Stimulated activated CD4-positive, alpha-beta T cell treated with anti-CD3 and anti-CD28 coated beads, Interleukin-4, amount 100 ng/mL, for 4 hours (primary cell): ENCODE results near the gene EFCAB9.

Experiments
- DNase-seq, 2 experiments: peaks; one replicate each; pipeline ENCODE4 v3.0.0-alpha.2; 2020

The EFCAB9 gene

GRCh38 chr5:172166030-172166826 lies 27.7 kb upstream of the EFCAB9 start:
- DNase-seq, result no peak

GRCh38 chr5:172167895-172168294 lies 26.1 kb upstream of the EFCAB9 start:
- no peak for DNase-seq

GRCh38 chr5:172168311-172168710 lies 25.7 kb upstream of the EFCAB9 start:
- DNase-seq, result no peak

DNA sequence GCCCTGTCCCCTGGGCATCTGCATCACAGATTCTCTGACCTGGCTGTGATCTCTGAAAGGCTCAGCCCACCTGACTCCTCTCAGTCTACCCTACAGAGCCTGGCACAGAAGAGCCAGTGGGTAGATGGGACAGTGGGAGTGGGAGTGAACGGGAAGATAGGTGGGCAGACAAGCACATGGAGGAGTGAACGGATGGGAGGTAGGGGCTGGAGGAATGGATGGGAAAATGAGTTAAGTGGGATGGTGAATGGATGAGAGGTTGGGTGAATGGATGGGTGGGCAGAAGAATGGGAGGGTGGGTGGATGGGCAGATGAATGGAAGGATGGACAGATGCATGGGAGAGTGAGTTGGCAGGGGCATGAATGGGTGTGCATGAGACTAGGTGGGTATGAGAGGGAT lies 24.8 kb upstream of the EFCAB9 start:
- DNase-seq, result no peak

DNA sequence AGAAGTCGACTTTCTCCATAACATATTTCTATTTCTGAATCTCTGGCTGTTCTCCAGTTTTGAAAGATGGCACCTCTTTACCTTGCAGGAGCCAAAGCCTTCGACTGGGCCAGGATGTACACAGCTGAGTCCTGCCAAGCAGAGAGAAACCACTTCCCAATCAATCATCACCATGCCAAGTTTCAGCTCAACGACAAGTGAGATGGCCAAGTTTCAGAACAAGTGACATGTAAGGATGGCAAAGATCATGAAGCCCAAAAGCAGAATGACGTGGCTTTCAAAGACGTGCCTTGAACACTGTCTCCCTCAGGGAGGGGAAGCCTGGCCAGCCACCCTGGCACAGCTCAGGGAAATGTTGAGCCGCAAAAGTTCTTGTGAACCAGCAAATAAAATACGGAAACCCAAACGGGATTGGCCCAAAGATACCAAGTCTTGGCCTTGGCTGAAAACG lies 23.7 kb upstream of the EFCAB9 start:
- DNase-seq, result no peak

DNA sequence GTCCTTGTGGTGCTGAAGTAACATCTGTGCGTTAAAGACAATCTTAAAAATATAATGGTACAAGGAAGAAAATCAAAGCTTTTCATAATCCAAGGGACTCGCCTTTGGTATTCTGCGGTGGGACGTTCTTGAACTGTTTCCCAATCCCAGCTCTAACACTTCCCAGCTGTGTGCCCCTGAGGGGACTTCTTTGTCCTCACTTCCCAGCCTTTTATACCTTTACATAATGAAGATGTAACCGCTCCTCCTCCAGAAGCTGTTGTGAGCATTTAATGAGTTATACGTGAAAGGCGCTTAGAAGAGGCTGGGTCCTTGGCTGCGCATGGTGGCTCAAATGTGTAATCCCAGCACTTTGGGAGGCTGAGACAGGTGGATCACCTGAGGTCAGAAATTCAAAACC lies 22.9 kb upstream of the EFCAB9 start:
- DNase-seq, result no peak

- DNase-seq, result no peak
Measured at GRCh38 chr5:172172912-172173563, 20.9 kb upstream of the EFCAB9 start.

- peak; percentile 56 to 69 for DNase-seq
Measured at GRCh38 chr5:172173564-172174153, 20.3 kb upstream of the EFCAB9 start.

DNA sequence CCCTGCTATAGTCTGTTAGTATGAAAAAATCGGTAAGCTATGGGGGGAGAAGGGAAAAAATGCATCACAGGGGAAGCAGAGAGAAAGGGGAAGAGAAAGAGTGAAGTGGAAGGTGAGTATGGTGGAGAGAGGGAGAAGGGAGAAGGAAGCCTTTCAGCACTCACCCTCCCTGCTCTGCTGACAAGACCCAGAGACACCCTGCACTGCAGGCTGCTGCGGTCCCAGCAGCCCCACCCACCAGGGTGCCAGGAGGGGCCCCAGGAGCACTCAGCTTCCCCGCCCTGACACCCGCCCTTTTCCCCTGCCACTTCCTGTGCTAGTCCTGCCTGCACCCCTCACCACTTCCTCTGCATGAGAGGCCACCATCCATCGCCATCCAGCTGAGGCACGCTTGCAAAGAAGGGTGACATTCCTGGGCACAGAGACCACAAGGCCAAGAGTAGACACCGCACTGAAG lies 18.7 kb upstream of the EFCAB9 start:
- DNase-seq, result peak; percentile 78 to 86

DNA sequence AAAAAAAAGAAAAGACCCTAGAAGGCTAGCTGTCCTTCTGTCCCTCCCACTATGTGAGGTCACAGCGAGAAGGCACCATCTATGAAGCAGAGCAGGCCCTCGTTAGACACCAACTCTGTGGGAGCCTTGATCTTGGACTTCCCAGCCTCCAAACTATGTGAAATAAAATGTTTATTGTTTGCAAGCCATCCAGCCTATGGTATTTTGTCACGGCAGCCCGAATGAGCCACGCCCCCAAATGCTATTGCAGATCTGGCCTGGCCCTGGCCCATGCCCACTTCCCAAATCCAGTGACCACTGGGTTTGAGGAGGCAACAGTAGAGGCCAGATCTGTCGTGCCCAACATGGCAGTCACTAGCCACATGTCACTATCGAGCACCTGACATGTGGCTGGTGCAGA lies 16.8 kb upstream of the EFCAB9 start:
- DNase-seq, result no peak

GRCh38 chr5:172178301-172178987 lies 15.5 kb upstream of the EFCAB9 start:
- DNase-seq, result no peak

DNA sequence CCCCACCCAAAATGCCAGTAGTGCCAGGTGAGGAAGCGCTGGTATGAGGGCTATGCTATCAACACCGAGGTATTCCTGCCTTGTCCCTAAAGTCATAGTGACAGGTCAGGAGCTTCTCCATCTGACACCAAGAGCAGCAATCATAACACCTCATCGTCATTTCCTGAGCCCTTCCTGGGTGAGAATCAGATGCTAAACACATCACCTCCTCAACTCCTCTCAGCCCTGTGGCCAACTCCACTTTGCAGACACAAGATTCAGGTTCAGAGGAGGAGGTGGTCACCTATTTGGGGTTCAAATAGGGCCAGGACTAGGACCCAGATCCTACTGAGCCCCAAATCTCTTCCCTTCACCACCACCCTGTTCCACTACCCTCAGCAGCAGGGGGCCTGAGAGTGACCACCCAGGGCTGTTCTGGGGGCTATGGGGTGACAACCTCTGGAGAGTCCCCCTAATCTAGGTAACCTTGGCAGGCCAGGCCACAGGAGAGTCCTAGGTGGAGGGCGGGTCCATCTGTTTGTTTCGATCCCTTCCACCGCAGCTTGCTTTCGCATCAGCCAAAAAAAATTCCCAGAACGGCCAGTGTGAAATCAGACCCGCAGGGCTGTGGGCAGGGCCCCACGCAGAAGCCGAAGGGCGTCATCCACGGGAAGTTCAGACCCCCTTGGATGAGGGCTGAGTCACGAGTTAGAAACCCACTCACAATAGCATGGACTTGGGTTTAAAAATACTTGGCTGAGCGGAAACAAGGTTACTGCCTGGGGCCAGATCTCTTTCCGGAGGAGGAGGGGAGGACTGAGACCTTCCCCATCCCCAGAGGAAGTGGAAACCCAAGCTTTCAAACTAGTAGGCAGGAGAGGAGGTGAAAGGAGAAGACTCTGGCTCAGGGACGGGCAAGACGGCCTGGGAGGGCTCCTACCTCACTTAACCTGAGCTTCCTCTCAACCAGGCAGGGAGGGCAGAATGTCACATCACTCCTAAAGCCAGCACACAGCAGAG lies 14.7 kb upstream of the EFCAB9 start:
- DNase-seq, result peak in 1 of 2 experiments; percentile 51

DNA sequence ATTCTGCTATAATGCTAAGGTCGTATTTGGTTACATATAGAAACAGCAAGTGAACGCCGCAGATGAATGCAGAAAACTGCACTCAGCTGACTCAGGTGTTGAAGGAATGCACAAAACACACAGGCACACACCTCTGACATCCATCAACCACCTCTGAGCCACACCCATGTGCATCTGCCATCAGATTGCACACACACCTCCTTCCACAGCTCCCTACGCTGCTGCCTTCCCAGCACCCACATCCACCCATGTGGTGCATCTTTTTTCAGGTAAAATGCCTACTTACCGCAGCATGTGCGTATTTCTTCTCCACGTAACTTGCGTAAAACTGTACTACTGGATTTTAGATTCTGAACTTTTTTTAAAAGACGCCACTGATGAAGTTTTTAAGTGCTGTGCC lies 13.0 kb upstream of the EFCAB9 start:
- DNase-seq, result no peak

- DNase-seq, result no peak
Measured at GRCh38 chr5:172182291-172182690, 11.7 kb upstream of the EFCAB9 start.

DNA sequence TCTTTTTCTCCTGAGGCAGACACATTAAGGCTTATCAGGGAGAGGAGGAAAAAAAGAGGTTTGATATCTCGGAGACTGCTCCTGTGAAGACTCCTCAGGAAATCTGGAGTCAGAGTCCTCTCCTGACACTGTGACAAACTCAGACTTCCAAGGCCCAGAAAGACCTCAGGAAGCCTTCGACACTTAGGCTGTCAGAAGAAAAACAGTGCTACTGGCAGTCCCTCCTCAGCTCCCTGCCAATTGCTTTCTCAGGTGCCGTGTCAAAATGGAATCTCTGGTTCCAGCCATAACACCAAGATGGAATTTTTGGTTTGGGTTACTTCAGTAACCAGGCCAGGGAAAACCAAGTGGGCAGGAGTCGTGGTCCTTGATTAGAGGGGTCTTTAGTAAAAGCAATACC lies 10.1 kb upstream of the EFCAB9 start:
- no peak for DNase-seq

DNA sequence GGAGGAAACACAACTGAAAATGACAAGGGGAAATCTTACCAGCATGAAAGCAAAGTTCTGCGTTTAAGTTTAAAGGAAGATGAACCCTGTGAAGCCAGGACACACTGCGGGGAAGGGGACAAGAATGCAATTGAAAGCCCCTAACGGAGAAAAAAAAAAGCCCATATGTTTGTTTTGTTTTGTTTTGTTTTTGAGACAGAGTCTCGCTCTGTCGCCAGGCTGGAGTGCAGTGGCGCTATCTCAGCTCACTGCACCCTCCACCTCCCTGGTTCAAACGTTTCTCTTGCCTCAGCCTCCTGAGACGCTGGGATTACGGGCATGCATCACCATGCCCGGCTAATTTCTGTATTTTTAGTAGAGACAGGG lies 8.9 kb upstream of the EFCAB9 start:
- no peak for DNase-seq

GRCh38 chr5:172186114-172186695 lies 7.8 kb upstream of the EFCAB9 start:
- DNase-seq, result no peak

DNA sequence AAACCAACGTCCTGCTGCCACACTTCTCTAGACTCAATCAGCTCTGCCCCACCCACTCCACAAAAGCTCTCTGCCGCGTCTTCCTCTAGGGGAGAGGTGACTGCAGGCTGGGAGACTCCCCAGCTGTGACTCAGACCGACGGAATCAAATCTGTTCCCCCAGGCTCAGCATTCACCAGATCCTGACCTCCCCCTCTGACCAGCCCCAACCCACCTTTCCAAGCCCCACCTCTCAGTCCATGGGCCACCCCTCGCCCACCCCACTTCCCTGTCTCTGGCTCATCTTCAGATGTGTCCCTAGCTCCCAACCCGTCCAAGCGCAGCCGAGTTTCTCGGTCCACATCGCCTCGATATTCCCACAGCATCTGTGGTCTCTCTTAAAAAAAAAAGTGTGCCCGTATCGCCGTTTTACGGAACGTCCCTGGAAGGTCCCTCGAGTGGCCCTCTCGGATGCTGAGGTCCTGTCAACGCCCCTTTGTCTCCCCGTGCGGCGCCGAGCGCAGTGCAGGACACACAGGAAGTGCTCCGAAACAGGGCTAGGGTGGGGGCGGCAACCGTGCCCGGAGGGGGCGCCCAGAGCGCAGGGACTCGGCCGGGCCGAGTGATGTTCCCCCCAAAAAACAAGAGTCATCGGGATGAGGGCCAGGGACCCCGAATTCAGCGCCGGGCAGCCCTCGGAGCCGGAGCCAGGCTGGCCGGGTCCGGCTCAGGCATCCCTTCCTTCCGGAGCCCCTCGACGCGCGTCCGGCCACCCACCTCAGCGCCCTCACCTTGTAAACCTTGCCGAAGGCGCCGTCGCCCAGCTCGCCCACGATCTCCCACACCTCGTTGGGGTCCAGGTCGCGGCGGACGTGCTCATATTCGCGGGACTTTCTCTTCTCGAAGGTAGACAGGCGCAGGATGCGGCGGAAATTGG lies 6.6 kb upstream of the EFCAB9 start:
- DNase-seq, result peak; percentile 61 to 75

- DNase-seq, result peak; percentile 88 to 89
Measured at GRCh38 chr5:172188033-172188892, 5.7 kb upstream of the EFCAB9 start, which contains the start of gene STK10. Gene STK10 (minus strand): TSS chr5:172188224. CDS start chr5:172188042, 182 bp downstream.
